ENCODE results near the gene HEXA. TPM values are rescaled to one million over a fixed set of nuclear protein-coding genes. Genes with fewer than 3 reads are reported as not detected.
"Not testable (repeated sequence)": the region's sequence is repeated elsewhere in the genome, so short reads cannot be mapped to it uniquely, and the experiment has no call there.

HEXA gene
- total RNA-seq, 4 donors from 2014 or later = 104 to 140 (median 111) TPM

DNA sequence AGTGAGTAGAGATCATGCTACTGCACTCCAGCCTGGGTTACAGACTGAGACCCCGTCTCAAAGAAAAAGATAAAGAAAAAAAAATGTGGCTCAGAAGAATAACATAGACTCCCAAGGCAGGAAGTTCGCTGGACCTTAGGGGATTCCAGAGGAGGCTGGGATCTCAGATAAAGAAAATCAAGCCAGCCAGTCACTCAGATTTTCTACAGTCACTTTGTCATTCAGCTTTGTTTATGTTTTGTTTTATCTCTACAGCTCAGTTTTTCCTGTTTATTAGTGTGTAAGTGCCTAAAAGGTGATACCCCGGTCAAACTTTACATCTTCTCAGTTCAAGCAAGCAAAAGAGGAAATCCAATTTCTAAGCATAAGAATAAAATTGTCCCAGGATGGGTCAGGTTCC is 28.5 kb upstream of the HEXA start:
- no peaks in the 10 kb centered on the region for H3K36me3 ChIP-seq
- H3K4me1 ChIP-seq = no peaks in the 10 kb centered on the region
- no peak for DNase-seq
- H3K27ac ChIP-seq = no peak overlapping the region
- no peaks in the 10 kb centered on the region for H3K9me3 ChIP-seq
- intact Hi-C loops (cut with DNase I) = no loop called here
- H3K27me3 ChIP-seq = no peaks in the 10 kb centered on the region
- 50% methylated on average over 3 of the region's 3 CpGs for WGBS, 2 donors
- H3K4me3 ChIP-seq (replicated peaks in 1 of 3) = no peak overlapping the region
- TF ChIP-seq POLR2A (IDR thresholded peaks at IDR 0.05) = no peak
- TF ChIP-seq, protein P1, sequence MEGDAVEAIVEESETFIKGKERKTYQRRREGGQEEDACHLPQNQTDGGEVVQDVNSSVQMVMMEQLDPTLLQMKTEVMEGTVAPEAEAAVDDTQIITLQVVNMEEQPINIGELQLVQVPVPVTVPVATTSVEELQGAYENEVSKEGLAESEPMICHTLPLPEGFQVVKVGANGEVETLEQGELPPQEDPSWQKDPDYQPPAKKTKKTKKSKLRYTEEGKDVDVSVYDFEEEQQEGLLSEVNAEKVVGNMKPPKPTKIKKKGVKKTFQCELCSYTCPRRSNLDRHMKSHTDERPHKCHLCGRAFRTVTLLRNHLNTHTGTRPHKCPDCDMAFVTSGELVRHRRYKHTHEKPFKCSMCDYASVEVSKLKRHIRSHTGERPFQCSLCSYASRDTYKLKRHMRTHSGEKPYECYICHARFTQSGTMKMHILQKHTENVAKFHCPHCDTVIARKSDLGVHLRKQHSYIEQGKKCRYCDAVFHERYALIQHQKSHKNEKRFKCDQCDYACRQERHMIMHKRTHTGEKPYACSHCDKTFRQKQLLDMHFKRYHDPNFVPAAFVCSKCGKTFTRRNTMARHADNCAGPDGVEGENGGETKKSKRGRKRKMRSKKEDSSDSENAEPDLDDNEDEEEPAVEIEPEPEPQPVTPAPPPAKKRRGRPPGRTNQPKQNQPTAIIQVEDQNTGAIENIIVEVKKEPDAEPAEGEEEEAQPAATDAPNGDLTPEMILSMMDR (IDR thresholded peaks at IDR 0.05) = no peak

DNA sequence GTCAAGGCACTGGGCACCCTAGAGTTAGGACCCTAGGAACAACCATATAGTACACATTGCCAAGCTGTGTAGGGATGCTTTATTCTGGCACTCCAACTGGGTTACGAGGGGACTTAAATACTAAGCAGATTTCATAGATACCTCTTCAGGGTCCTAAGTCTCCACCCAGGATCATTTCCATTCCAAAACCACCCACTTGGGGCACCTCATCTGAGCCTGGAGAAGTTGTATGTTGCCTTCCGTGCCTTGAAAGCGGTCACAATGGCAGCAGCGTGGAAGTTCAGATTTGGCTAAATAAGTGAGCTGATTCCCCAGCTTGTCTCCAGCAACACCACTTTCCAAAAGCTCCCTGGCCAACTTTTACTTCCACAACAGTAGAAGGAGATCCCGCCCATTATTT is 26.9 kb upstream of the HEXA start:
- no peak for DNase-seq
- intact Hi-C loops (cut with DNase I) = no loop called here
- Histone ChIP-seq H3K4me3 (replicated peaks in 1 of 3) (no peak overlapping the region), H3K27me3 (no peaks in the 10 kb centered on the region), H3K4me1 (no peaks in the 10 kb centered on the region), H3K27ac (no peak overlapping the region), H3K9me3 (no peaks in the 10 kb centered on the region), H3K36me3 (no peaks in the 10 kb centered on the region)
- 66 to 73% methylated on average over 5 of the region's 5 CpGs for WGBS, 2 donors
- TF ChIP-seq POLR2A (IDR thresholded peaks at IDR 0.05) = no peak

DNA sequence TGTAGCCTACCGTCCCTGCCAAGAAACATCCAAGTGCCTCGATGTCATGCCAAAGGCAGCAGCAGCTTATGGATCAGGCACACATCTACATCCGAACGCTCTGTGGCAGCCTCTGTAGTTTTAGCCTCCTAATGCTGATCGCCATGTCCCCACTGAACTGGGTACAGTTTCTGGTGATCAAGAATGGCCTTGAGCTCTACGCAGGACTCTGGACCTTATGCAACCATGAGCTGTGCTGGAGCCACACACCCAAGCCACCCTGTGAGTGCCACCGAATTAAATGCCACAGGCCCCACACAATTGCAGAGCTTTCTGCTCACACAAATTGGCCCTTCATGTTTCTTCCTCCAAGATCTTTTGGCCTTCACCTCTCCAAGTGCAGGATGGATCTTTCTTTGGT is 22.8 kb upstream of the HEXA start:
- no peaks in the 10 kb centered on the region for H3K9me3 ChIP-seq
- no peak for DNase-seq
- intact Hi-C loops (cut with DNase I) = no loop called here
- no peak for TF ChIP-seq POLR2A (IDR thresholded peaks at IDR 0.05)
- TF ChIP-seq, protein P1 (IDR thresholded peaks at IDR 0.05) = no peak
- no peak overlapping the region for H3K27ac ChIP-seq
- H3K36me3 ChIP-seq = no peaks in the 10 kb centered on the region
- WGBS, 2 donors = 82 to 91% methylated on average over 7 of the region's 7 CpGs
- no peaks in the 10 kb centered on the region for H3K27me3 ChIP-seq
- no peaks in the 10 kb centered on the region for H3K4me1 ChIP-seq
- no peak overlapping the region for H3K4me3 ChIP-seq (replicated peaks in 1 of 3)

DNA sequence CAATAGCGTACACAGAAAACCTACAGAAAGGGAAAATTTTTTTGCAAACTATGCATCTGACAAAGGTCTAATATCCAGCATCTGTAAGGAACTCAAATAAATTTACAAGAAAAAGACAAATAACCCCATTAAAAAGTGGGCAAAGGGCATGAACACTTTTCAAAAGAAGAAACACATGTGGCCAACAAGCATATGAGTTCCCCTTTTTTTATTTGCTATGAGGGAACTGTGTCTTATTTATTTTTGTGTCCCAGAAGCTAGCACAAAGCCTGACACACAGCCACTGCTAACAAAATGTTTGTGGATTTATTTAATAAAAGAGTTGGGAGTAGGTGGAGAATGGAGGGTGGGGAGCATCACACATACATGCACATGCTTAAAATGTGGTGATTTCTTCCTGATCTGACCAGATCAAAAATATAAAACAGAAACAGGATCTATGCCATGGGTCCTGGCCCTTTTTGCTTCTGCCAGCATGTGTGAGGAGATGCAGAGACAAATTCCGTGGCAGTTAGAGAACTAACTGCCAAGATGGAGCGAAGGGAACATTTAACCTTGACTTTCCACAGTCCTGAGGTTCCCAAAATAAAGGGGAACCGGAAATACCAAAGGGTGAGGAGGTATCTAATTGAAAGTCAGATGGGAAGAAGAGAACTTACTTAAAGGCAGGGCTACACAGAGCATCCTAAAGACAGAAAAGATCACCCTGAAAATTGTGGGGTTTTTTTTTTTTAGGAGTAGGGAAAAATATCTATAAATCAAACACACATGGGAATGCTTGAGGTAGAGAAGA is 22.2 kb upstream of the HEXA start, which contains the start of gene TMEM202:
TSS of gene TMEM202 (plus strand) at position 510 of the 793 bp plus-strand sequence. CDS start at position 532, 22 bp downstream.
- Histone ChIP-seq H3K4me1 (no peaks in the 10 kb centered on the region), H3K4me3 (replicated peaks in 1 of 3) (no peak within 1 kb of the TSS), H3K36me3 (no peaks in the 10 kb centered on the region), H3K27me3 (no peaks in the 10 kb centered on the region), H3K27ac (no peak within 1 kb of the TSS), H3K9me3 (no peaks in the 10 kb centered on the region)
- WGBS, 2 donors = 71 to 77% methylated on average over 4 of the region's 4 CpGs
- DNase-seq = no peak
- intact Hi-C loops (cut with DNase I) = no loop called here
- no peak for TF ChIP-seq POLR2A (IDR thresholded peaks at IDR 0.05)
- TF ChIP-seq, protein P1 (IDR thresholded peaks at IDR 0.05) = no peak

DNA sequence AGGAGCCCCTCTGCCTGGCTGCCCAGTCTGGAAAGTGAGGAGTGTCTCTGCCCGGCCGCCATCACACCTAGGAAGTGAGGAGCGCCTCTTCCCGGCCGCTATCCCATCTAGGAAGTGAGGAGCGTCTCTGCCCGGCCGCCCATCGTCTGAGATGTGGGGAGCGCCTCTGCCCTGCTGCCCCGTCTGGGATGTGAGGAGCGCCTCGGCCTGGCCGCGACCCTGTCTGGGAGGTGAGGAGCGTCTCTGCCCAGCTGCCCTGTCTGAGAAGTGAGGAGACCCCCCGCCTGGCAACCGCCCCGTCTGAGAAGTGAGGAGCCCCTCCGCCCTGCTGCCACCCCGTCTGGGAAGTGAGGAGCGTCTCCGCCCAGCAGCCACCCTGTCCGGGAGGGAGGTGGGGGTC is 20.5 kb upstream of the HEXA start:
- H3K4me3 ChIP-seq (replicated peaks in 1 of 3); DNase-seq; intact Hi-C loops (cut with DNase I); H3K27ac ChIP-seq; H3K27me3 ChIP-seq; H3K4me1 ChIP-seq; H3K36me3 ChIP-seq; H3K9me3 ChIP-seq: not testable (repeated sequence)
- WGBS, 2 donors = 80 to 100% methylated on average over 2 to 3 of the region's 24 CpGs

DNA sequence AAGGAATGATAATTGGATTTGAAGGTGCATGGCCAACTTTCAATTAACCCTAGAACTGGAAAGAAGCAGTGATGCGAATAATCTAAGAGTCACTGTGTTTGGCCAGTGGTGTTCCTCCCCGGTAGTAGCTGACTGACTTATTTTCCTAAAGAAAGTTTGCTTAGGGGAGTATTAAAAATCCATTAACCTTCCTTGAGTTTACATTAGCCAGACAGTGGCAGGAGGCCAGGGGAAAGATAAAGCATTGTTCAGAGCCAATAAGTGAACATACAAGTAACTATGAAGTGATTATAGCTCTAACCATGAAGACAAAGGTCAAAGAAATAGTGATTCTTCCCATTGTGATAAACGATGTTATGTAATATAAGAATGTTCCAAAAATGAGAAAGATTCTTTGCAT is 13.4 kb upstream of the HEXA start:
- H3K4me3 ChIP-seq (replicated peaks in 1 of 3) = no peak overlapping the region
- H3K9me3 ChIP-seq = no peaks in the 10 kb centered on the region
- H3K27me3 ChIP-seq = no peaks in the 10 kb centered on the region
- DNase-seq = no peak
- intact Hi-C loops (cut with DNase I) = loop anchor here (10.0 kb wide), 1 partner anchor 86 kb away; the partner anchor contains the start of gene ARIH1
- no peak overlapping the region for H3K27ac ChIP-seq
- no peaks in the 10 kb centered on the region for H3K36me3 ChIP-seq
- TF ChIP-seq, protein P1 (IDR thresholded peaks at IDR 0.05) = no peak
- TF ChIP-seq POLR2A (IDR thresholded peaks at IDR 0.05) = no peak
- peaks cover 0 to 4% of the 10 kb centered on the region in 2 donors for H3K4me1 ChIP-seq
- 23 to 25% methylated on average over 3 of the region's 3 CpGs for WGBS, 2 donors

All from thyroid gland (tissue), 4 donors.